Endothelial cell (in vitro differentiated cells): ENCODE measurements around the gene BRMS1. TPM values are rescaled to one million over a fixed set of nuclear protein-coding genes. Genes with fewer than 3 reads are reported as not detected.

Experiments
- DNase-seq: peaks from one replicate; pipeline ENCODE4 v3.0.0; 2021; ENCODE audit warnings: low spot score
- H3K27ac Mint-ChIP-seq: one replicate; pipeline ENCODE4 v1.8.0; 2021; ENCODE audit warnings: mixed read lengths, inconsistent platforms; ENCODE audit not compliant: unreplicated experiment
- H3K27me3 Mint-ChIP-seq: one replicate; pipeline ENCODE4 v1.8.0; 2021; ENCODE audit warnings: mild to moderate bottlenecking, moderate library complexity, mixed read lengths, inconsistent platforms; ENCODE audit not compliant: unreplicated experiment
- H3K36me3 Mint-ChIP-seq: one replicate; pipeline ENCODE4 v1.8.0; 2021; ENCODE audit warnings: mild to moderate bottlenecking, low read depth, mixed read lengths, inconsistent platforms; ENCODE audit not compliant: unreplicated experiment
- H3K4me1 Mint-ChIP-seq: one replicate; pipeline ENCODE4 v1.8.0; 2021; ENCODE audit warnings: mild to moderate bottlenecking, mixed read lengths, inconsistent platforms; ENCODE audit not compliant: unreplicated experiment
- H3K4me3 Mint-ChIP-seq: one replicate; pipeline ENCODE4 v1.8.0; 2021; ENCODE audit warnings: mild to moderate bottlenecking, mixed read lengths, inconsistent platforms; ENCODE audit not compliant: unreplicated experiment
- H3K9me3 Mint-ChIP-seq: one replicate; pipeline ENCODE4 v1.8.0; 2021; ENCODE audit warnings: mixed read lengths, inconsistent platforms; ENCODE audit not compliant: unreplicated experiment
- total RNA-seq: library from RNA; stranded (reverse); fragmentation: NEBNext Ultra II Directional; extraction: Animal tissue kit (Norgen Biotek cat#: 25700); gene quantifications from one replicate; pipeline ENCODE4 v1.2.1, GENCODE V29; 2021; ENCODE audit not compliant: unreplicated experiment
- TF ChIP-seq, protein P1 (sequence below): fragments of 200-600 bp; sonication (generic); IDR thresholded peaks from one replicate; pipeline ENCODE4 v1.5.0; 2021; ENCODE audit warnings: antibody characterized with exemption; ENCODE audit not compliant: unreplicated experiment

BRMS1 gene
- total RNA-seq, 1 donor from 2014 or later: 38.4 TPM

DNA sequence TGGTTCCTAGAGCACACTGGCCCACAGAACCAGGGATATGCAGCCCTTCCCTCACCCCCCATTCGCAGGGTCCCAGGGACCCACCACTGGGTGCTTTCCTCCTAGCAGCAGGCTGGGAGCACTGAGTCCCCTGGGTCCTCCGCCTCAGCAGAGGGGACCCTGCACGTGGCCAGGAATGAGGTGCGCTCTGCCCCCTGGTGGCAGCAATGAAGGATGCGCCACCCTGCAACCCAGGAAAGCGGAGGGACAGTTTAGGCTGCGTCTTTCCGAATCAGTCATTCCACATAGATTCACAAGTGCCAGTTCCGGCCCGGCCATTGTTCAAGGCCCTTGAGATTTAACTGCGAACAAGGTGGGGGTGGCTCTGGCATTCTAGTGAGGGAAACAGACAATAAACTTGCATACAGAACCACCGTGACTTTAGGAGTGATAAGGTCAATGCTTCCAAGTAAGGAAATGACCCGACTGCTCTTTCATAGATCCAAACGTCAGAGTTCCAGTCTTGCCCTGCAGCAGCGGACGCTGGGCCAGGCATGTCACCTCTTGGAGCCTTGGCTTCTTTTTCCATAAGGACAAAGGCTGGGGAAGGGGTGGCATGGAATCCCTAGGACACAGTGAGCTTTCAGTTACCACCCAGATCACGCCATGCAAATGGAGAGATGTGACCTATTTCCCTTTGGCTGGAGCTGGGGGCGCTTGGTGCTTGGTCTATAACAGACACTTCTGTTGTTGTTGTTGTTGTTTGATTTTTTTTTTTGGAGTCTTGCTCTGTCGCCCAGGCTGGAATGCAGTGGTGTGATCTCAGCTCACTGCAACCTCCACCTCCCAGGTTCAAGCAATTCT lies 16.4 kb downstream of the BRMS1 start:
- peak; percentile 83 for DNase-seq
- Mint-ChIP-seq H3K4me1 (peaks cover 22% of the 10 kb centered on the region), H3K4me3 (peak overlapping the region; percentile 56), H3K9me3 (no peaks in the 10 kb centered on the region), H3K36me3 (peaks cover 8% of the 10 kb centered on the region), H3K27ac (peak overlapping the region; percentile 88), H3K27me3 (peaks cover 11% of the 10 kb centered on the region)
- TF ChIP-seq, protein P1, sequence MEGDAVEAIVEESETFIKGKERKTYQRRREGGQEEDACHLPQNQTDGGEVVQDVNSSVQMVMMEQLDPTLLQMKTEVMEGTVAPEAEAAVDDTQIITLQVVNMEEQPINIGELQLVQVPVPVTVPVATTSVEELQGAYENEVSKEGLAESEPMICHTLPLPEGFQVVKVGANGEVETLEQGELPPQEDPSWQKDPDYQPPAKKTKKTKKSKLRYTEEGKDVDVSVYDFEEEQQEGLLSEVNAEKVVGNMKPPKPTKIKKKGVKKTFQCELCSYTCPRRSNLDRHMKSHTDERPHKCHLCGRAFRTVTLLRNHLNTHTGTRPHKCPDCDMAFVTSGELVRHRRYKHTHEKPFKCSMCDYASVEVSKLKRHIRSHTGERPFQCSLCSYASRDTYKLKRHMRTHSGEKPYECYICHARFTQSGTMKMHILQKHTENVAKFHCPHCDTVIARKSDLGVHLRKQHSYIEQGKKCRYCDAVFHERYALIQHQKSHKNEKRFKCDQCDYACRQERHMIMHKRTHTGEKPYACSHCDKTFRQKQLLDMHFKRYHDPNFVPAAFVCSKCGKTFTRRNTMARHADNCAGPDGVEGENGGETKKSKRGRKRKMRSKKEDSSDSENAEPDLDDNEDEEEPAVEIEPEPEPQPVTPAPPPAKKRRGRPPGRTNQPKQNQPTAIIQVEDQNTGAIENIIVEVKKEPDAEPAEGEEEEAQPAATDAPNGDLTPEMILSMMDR: peak; percentile 94

DNA sequence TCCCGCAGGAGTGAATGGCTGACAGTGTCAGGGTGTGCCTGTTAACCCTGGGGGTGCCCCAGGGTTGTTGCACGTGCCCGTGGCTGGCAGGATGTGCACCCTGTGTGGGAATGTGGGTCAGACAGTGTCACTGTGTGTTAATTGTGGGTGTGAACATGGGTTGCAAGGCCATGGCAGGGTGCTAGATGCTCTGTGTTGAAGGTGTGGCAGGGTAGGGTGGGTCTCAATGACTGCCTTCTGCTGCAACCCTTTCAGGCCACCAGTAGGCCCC lies 16.9 kb downstream of the BRMS1 start:
- Mint-ChIP-seq H3K27ac (no peak overlapping the region), H3K4me3 (no peak overlapping the region), H3K9me3 (no peaks in the 10 kb centered on the region), H3K4me1 (peaks cover 22% of the 10 kb centered on the region), H3K36me3 (peaks cover 8% of the 10 kb centered on the region), H3K27me3 (peaks cover 11% of the 10 kb centered on the region)
- no peak for DNase-seq
- TF ChIP-seq, protein P1: no peak

DNA sequence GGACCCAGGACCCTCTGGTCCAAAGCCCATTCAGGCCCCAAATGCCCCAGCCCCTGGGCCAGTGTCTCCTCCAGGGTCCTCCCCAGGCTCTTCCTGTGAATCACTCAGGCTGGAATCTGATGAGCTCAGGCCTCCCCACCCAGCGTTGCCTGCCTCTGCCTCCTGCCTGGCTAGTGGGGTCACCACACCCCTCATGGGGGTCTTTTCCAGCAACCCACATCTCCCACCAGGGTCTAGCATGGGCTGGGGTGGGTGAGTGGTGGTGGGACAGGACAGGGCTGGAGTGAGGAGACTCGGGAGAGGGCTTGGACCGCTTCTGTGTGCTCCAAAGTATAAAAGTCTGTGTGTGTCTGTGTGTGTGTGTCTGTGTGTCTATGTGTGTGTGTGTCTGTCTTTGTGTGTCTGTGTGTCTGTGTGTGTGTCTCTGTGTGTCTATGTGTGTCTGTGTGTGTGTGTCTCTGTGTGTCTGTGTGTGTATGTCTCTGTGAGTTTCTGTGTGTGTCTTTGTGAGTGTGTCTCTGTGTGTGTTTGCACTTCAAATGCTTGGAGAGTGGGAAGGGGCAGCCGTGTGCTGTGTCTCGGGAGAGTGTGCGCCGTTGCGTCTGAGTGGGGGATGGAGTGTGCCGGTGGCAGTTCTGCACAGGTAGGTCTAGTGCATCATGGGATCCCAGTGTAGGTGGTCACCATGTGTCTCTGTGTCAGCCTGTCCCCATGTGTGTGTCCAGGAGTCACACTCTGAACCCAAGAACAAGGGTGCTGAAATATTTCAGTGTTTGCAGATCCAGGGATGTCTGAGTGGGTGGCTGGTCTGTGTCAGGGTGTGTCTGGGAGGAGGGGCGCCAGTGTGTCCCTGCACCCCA lies 17.5 kb downstream of the BRMS1 start:
- TF ChIP-seq, protein P1: no peak
- Mint-ChIP-seq H3K4me3 (peak overlapping the region; percentile 62), H3K4me1 (peaks cover 22% of the 10 kb centered on the region), H3K27me3 (peaks cover 11% of the 10 kb centered on the region), H3K36me3 (peaks cover 8% of the 10 kb centered on the region), H3K27ac (peak overlapping the region; percentile 14), H3K9me3 (no peaks in the 10 kb centered on the region)
- no peak for DNase-seq

DNA sequence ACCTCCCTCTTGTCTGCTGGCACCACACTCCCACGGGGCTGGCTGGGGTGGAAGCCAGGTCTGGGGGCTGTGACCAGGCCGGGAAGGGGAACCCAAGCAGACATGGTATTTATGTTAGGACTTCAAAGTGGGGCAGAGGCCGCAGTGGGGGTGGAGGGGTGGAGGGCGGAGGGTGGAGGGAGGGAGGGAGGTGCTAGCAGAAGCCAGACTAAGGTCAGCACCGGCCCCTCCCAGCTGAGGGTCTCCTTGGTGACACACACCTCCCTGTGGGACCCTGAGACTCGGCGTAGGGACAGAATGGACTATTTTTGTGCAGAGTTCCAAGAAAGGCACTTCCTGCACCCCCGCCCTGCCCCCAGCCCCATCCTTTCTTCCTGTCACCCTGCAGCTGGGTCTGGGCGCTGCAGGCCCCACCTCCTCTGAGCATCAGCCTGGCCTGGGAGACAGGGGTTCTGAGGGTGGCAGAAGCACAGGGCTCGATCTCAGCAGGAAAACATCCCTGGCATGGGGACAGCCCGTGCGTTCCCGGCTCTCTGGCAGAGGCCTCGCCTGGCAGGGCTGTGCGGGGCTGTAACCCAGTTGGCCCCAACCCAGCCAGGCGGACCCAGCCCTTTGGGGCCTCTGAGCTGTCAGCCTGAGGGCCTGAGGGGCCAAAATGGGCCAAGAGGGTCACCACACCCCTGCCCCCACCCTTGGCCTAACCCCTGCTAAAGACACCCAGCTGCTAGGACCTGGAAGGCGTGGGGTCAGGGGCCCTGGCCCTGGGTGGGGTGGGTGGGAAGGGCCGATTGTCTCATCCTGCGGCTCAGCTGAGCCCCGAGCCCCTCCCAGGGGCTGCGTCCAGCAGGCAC lies 18.4 kb downstream of the BRMS1 start:
- no peak overlapping the region for H3K4me3 Mint-ChIP-seq
- TF ChIP-seq, protein P1: no peak

More for the DNA sequence above, 18.4 kb downstream of the BRMS1 start:
- Mint-ChIP-seq H3K27ac (no peak overlapping the region), H3K36me3 (peaks cover 8% of the 10 kb centered on the region), H3K4me1 (peaks cover 22% of the 10 kb centered on the region), H3K9me3 (no peaks in the 10 kb centered on the region), H3K27me3 (peaks cover 13% of the 10 kb centered on the region)
- DNase-seq: no peak
